ENCODE data around the gene SIRPA. TPM values are rescaled to one million over a fixed set of nuclear protein-coding genes. Genes with fewer than 3 reads are reported as not detected.

The SIRPA gene
- total RNA-seq, 1 experiment from 2014 or later = 6.0 TPM

DNA sequence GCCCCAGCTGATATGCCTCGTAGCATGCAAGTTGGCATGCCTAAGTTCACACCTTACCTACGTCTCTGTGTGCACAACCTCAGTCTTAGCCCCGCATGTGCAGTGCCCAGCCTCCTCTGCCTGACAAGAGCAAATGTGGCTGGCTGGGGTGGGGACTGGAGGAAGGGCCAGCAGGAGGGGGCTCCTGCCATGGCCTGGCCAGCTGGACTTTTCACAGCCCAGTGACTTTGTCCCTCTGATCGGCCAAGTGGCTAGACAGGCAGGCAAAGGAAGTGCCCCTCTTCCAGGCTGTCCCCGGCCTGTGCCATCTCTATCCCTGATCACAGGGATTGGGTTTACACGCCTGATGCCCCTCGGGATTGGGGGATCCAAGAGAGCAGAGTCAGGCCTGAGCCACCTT lies 49.5 kb upstream of the SIRPA start:
- Histone ChIP-seq H3K79me1 (ENCODE audit: insufficient read depth, low read depth, low read length, poor library complexity, severe bottlenecking) (no peaks in the 10 kb centered on the region), H4K91ac (ENCODE audit: insufficient read length, low read depth, low read length) (no peak overlapping the region), H3K14ac (ENCODE audit: insufficient read depth, low read length) (no peak overlapping the region), H3K4me2 (ENCODE audit: insufficient read depth, insufficient read length, low read length) (no peak overlapping the region), H2BK15ac (ENCODE audit: low read depth, low read length) (no peak overlapping the region), H2BK5ac (ENCODE audit: insufficient read length, low read length) (no peak overlapping the region), H3K27ac (ENCODE audit: insufficient read length, low read depth, low read length) (no peak overlapping the region), H2BK120ac (ENCODE audit: low read depth, low read length, poor library complexity, severe bottlenecking) (no peak overlapping the region), H4K20me1 (ENCODE audit: control insufficient read depth, insufficient read depth, insufficient read length) (no peaks in the 10 kb centered on the region), H3K23me2 (ENCODE audit: insufficient read length, low read depth, low read length, poor library complexity, severe bottlenecking) (no peaks in the 10 kb centered on the region), H3K4ac (ENCODE audit: low read depth, low read length) (no peak overlapping the region), H2BK20ac (ENCODE audit: low read depth, low read length, poor library complexity, severe bottlenecking) (no peak overlapping the region), H3K27me3 (ENCODE audit: insufficient read depth, low read length) (no peaks in the 10 kb centered on the region), H3K56ac (ENCODE audit: insufficient read length, low read depth, low read length) (no peak overlapping the region), H3T11ph (ENCODE audit: low read length) (no peak overlapping the region), H3K79me2 (ENCODE audit: insufficient read depth, low read length) (no peaks in the 10 kb centered on the region), H4K5ac (ENCODE audit: insufficient read length, low read depth, low read length) (no peak overlapping the region), H2BK12ac (ENCODE audit: insufficient read length, low read depth, low read length) (no peak overlapping the region), H4K8ac (replicated peaks; ENCODE audit: insufficient read length, low read depth, low read length) (no peak overlapping the region), H3K23ac (ENCODE audit: insufficient read length, low read depth, low read length) (no peak overlapping the region), H3K4me1 (ENCODE audit: insufficient read depth, low read length) (no peaks in the 10 kb centered on the region), H2AFZ (ENCODE audit: low read length) (no peak overlapping the region), H3K9me3 (ENCODE audit: control insufficient read depth, low read depth, low read length) (no peaks in the 10 kb centered on the region), H3K9ac (ENCODE audit: extremely low read depth, insufficient read length, low read length) (no peak overlapping the region), H2AK5ac (ENCODE audit: insufficient read length, low read length) (no peak overlapping the region), H3K18ac (ENCODE audit: insufficient read length, low read depth, low read length) (no peak overlapping the region)
- WGBS (ENCODE audit: extremely low coverage, insufficient read length, low lambda C conversion rate) = no CpG with 5 or more reads among the region's 7 CpGs
- no peak for DNase-seq
- TF ChIP-seq, protein P1, sequence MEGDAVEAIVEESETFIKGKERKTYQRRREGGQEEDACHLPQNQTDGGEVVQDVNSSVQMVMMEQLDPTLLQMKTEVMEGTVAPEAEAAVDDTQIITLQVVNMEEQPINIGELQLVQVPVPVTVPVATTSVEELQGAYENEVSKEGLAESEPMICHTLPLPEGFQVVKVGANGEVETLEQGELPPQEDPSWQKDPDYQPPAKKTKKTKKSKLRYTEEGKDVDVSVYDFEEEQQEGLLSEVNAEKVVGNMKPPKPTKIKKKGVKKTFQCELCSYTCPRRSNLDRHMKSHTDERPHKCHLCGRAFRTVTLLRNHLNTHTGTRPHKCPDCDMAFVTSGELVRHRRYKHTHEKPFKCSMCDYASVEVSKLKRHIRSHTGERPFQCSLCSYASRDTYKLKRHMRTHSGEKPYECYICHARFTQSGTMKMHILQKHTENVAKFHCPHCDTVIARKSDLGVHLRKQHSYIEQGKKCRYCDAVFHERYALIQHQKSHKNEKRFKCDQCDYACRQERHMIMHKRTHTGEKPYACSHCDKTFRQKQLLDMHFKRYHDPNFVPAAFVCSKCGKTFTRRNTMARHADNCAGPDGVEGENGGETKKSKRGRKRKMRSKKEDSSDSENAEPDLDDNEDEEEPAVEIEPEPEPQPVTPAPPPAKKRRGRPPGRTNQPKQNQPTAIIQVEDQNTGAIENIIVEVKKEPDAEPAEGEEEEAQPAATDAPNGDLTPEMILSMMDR (conservative IDR thresholded peaks at IDR 0.05) = no peak
- no peaks in the 10 kb centered on the region; a peak in 1 of 5 replicates for H3K9me3 Mint-ChIP-seq
- no peak overlapping the region for H3K27ac Mint-ChIP-seq
- no peak overlapping the region for H3K4me3 Mint-ChIP-seq
- H3K27me3 Mint-ChIP-seq (ENCODE audit: low read depth) = peaks cover 7% of the 10 kb centered on the region; the same call in 1 of the 2 replicates
- H3K4me1 Mint-ChIP-seq = peaks cover 4 to 10% of the 10 kb centered on the region in 2 experiments
- no peaks in the 10 kb centered on the region for H3K36me3 Mint-ChIP-seq (ENCODE audit: insufficient read depth in 1 of 3, low read depth in 3 of 3)

Data from H9 (cell line).